Breast epithelium (tissue), 3 donors: ENCODE results near the gene AGO3.

Experiments used
- CTCF ChIP-seq, 3 donors: fragments of 450-650 bp; IDR thresholded peaks; one replicate each; pipeline ENCODE4 v1.5.1; 2016 to 2017; ENCODE audit warnings: antibody characterized with exemption in 3 of 3, mild to moderate bottlenecking in 3 of 3, moderate library complexity in 3 of 3
- POLR2A ChIP-seq: fragments of 450-650 bp; IDR thresholded peaks from one replicate; pipeline ENCODE4 v1.6.1; 2016; ENCODE audit warnings: antibody characterized with exemption, mild to moderate bottlenecking, moderate library complexity

- TF ChIP-seq CTCF (IDR thresholded peaks at IDR 0.05) = no peak
- TF ChIP-seq POLR2A = no peak
Observed at GRCh38 chr1:36023098-36023769, 92.3 kb downstream of the AGO3 start.
